NCI-H1048 (cell line): ENCODE results near the gene NFATC1.
"Not testable (repeated sequence)": the region's sequence is repeated elsewhere in the genome, so short reads cannot be mapped to it uniquely, and the experiment has no call there.

Experiments
- DNase-seq: peaks from one replicate; lab custom pipeline; 2025; lab: John Stamatoyannopoulos, UW

NFATC1 gene

GRCh38 chr18:79375441-79376154 lies 20.1 kb upstream of the NFATC1 start:
- no peak for DNase-seq

GRCh38 chr18:79376661-79377060 lies 19.1 kb upstream of the NFATC1 start:
- not testable (repeated sequence) for DNase-seq

- no peak for DNase-seq
Measured at GRCh38 chr18:79377187-79377891, 18.4 kb upstream of the NFATC1 start.

GRCh38 chr18:79378536-79379250 lies 17.0 kb upstream of the NFATC1 start:
- peak; percentile 24 for DNase-seq

GRCh38 chr18:79379251-79379905 lies 16.4 kb upstream of the NFATC1 start:
- DNase-seq: no peak

- no peak for DNase-seq
Measured at GRCh38 chr18:79379931-79380815, 15.6 kb upstream of the NFATC1 start.

GRCh38 chr18:79380816-79381806 lies 14.6 kb upstream of the NFATC1 start:
- no peak for DNase-seq

GRCh38 chr18:79381811-79382311 lies 13.9 kb upstream of the NFATC1 start:
- DNase-seq: no peak

- DNase-seq: no peak
Measured at GRCh38 chr18:79382681-79383387, 12.9 kb upstream of the NFATC1 start.

- no peak for DNase-seq
Measured at GRCh38 chr18:79383388-79384056, 12.2 kb upstream of the NFATC1 start.

GRCh38 chr18:79384151-79384807 lies 11.5 kb upstream of the NFATC1 start:
- no peak for DNase-seq

- DNase-seq: no peak
Measured at GRCh38 chr18:79384834-79385233, 10.9 kb upstream of the NFATC1 start.

- DNase-seq: no peak
Measured at GRCh38 chr18:79385326-79385707, 10.4 kb upstream of the NFATC1 start.

- DNase-seq: no peak
Measured at GRCh38 chr18:79385708-79386341, 9.9 kb upstream of the NFATC1 start.

GRCh38 chr18:79386547-79386946 lies 9.2 kb upstream of the NFATC1 start:
- DNase-seq: no peak

GRCh38 chr18:79387214-79387613 lies 8.5 kb upstream of the NFATC1 start:
- DNase-seq: no peak

- no peak for DNase-seq
Measured at GRCh38 chr18:79387615-79388014, 8.1 kb upstream of the NFATC1 start.

GRCh38 chr18:79388043-79388442 lies 7.7 kb upstream of the NFATC1 start:
- DNase-seq: no peak
